B cell (primary cell): Measurements from ENCODE around the gene TOM1L2. TPM values are rescaled to one million over a fixed set of nuclear protein-coding genes. Genes with fewer than 3 reads are reported as not detected.

Experiments
- ATAC-seq: fragments of 200-7000 bp; cut with Tn5 transposase; one replicate; pipeline ENCODE4 v1.10.0; 2021; ENCODE audit warnings: low read depth, mild to moderate bottlenecking, moderate number of reproducible peaks, moderate library complexity
- CTCF ChIA-PET: fragments of 350-600 bp; sonication (Branson Sonifier 250); formaldehyde crosslinking; loops from one replicate; lab custom pipeline; 2021; ENCODE audit warnings: antibody characterized with exemption, inconsistent platforms; lab: Charles Lee
- POLR2A ChIA-PET: fragments of 350-600 bp; sonication (Branson Sonifier 250); formaldehyde crosslinking; loops from one replicate; lab custom pipeline; 2021; ENCODE audit warnings: antibody characterized with exemption; lab: Charles Lee
- DNase-seq: peaks from one replicate; pipeline ENCODE4 v3.0.0; 2013
- H2AFZ ChIP-seq: 2 replicates; pipeline ENCODE4 v1.6.1; 2012; ENCODE audit warnings: mild to moderate bottlenecking, low read depth, low read length; ENCODE audit not compliant: insufficient read depth, poor library complexity, severe bottlenecking
- H3K27ac ChIP-seq, 2 donors: 1 replicate in 1 of 2; 2 replicates in 1 of 2; pipeline ENCODE4 v1.5.1; 2012 to 2013; ENCODE audit warnings: low read length in 2 of 2, mild to moderate bottlenecking in 2 of 2, moderate library complexity in 1 of 2
- H3K27me3 ChIP-seq, 4 experiments: fragments of 200-600 bp in 1 of 4; sonication (generic) in 1 of 4; replicated peaks in 1 of 4; 1 replicate in 2 of 4; 2 replicates in 2 of 4; pipeline versions ENCODE4 v1.6.1 to v1.7.0; 2013 to 2016; ENCODE audit warnings: low read length in 3 of 4, mild to moderate bottlenecking in 2 of 4, mixed read lengths in 1 of 4, moderate library complexity in 1 of 4; ENCODE audit not compliant: insufficient read depth in 4 of 4, control insufficient read depth in 3 of 4; ENCODE audit errors: control extremely low read depth in 1 of 4
- H3K36me3 ChIP-seq, 2 experiments: replicated peaks in 1 of 2; 1 replicate in 1 of 2; 2 replicates in 1 of 2; pipeline versions ENCODE4 v1.6.1 to v1.7.1; 2013; ENCODE audit warnings: low read length in 1 of 2; ENCODE audit not compliant: insufficient read depth in 2 of 2, control insufficient read depth in 1 of 2; ENCODE audit errors: control extremely low read depth in 1 of 2, extremely low read depth in 1 of 2
- H3K4me1 ChIP-seq, 2 donors: fragments of 200-600 bp in 1 of 2; sonication (generic) in 1 of 2; 1 replicate in 1 of 2; 2 replicates in 1 of 2; pipeline versions ENCODE4 v1.5.1 to v1.6.1; 2013 to 2017; ENCODE audit warnings: low read length in 2 of 2; ENCODE audit not compliant: control insufficient read depth in 2 of 2, insufficient read depth in 2 of 2
- H3K4me2 ChIP-seq: replicated peaks from 2 replicates; pipeline ENCODE3; 2012; ENCODE audit warnings: mild to moderate bottlenecking, low read depth, low read length; ENCODE audit not compliant: poor library complexity, severe bottlenecking
- H3K4me3 ChIP-seq, 5 experiments: fragments of 200-600 bp in 1 of 5; sonication (generic) in 1 of 5; 1 replicate in 3 of 5; 2 replicates in 2 of 5; pipeline versions ENCODE4 v1.5.1 to v1.7.0; 2011 to 2016; ENCODE audit warnings: low read length in 4 of 5, mild to moderate bottlenecking in 4 of 5, low read depth in 2 of 5, control low read depth in 1 of 5, moderate library complexity in 1 of 5; ENCODE audit not compliant: insufficient read depth in 1 of 5; ENCODE audit errors: control extremely low read depth in 1 of 5, extremely low read depth in 1 of 5
- H3K79me2 ChIP-seq: fragments of 200-600 bp; sonication (generic); one replicate; pipeline ENCODE4 v1.6.0; 2016; ENCODE audit warnings: low read length; ENCODE audit not compliant: control insufficient read depth, insufficient read depth
- H3K9ac ChIP-seq: fragments of 200-600 bp; sonication (generic); 2 replicates; pipeline ENCODE4 v1.6.1; 2017; ENCODE audit warnings: mild to moderate bottlenecking, low read length, moderate library complexity
- H3K9me3 ChIP-seq, 3 donors: one replicate each; pipeline versions ENCODE4 v1.6.1 to v1.7.1; 2013; ENCODE audit warnings: low read length in 2 of 3; ENCODE audit not compliant: control insufficient read depth in 2 of 3, insufficient read depth in 1 of 3; ENCODE audit errors: control extremely low read depth in 1 of 3
- H4K20me1 ChIP-seq: 2 replicates; pipeline ENCODE4 v1.6.0; 2012; ENCODE audit warnings: mild to moderate bottlenecking, low read length; ENCODE audit not compliant: insufficient read depth, control insufficient read depth, poor library complexity, severe bottlenecking
- H3K27ac Mint-ChIP-seq: one replicate; pipeline ENCODE4 v1.8.0; 2021; ENCODE audit warnings: mixed read lengths
- H3K27me3 Mint-ChIP-seq: one replicate; pipeline ENCODE4 v1.8.0; 2021; ENCODE audit warnings: mixed read lengths
- H3K4me1 Mint-ChIP-seq: one replicate; pipeline ENCODE4 v1.8.0; 2021; ENCODE audit warnings: mixed read lengths
- H3K4me3 Mint-ChIP-seq: one replicate; pipeline ENCODE4 v1.8.0; 2021; ENCODE audit warnings: mixed read lengths
- H3K9me3 Mint-ChIP-seq: one replicate; pipeline ENCODE4 v1.8.0; 2022; ENCODE audit warnings: mixed read lengths; ENCODE audit not compliant: insufficient read depth
- EZH2 ChIP-seq: IDR thresholded peaks from 2 replicates; pipeline ENCODE4 v1.6.1; 2012; ENCODE audit warnings: borderline replicate concordance, low read depth, mild to moderate bottlenecking, moderate library complexity, low read length; ENCODE audit not compliant: insufficient read depth, poor library complexity, severe bottlenecking
- WGBS: methylation state at CpG from one replicate; pipeline ENCODE4 v1.1.5; 2013; ENCODE audit warnings: missing lambda C conversion rate; ENCODE audit not compliant: insufficient coverage; 5-methylcytosine and 5-hydroxymethylcytosine counted together
- intact Hi-C: fragments of 100-400 bp; cut with micrococcal nuclease; formaldehyde crosslinking; loops from one replicate; pipeline ENCODE4 v1.10.0; 2022
- polyA plus RNA-seq: library from polyadenylated mRNA; depleted of rRNA; stranded (reverse); fragments of >200 nt; gene quantifications from 2 replicates; pipeline ENCODE4 v1.2.3, GENCODE V29; 2012
- total RNA-seq, 2 donors: library from RNA; stranded (reverse); fragments of 120-200 nt in 1 of 2; gene quantifications; 1 replicate in 1 of 2; 2 replicates in 1 of 2; pipeline versions ENCODE4 v1.2.3 to v1.2.4, GENCODE V29; 2013 to 2022
- TF ChIP-seq, protein P1 (sequence below): fragments of 200-600 bp; IDR thresholded peaks from one replicate; pipeline ENCODE4 v1.8.0; 2022; ENCODE audit warnings: antibody characterized with exemption, mild to moderate bottlenecking

TOM1L2 gene
- total and polyA plus RNA-seq, 2 donors (not counting 1 experiment from before 2014, with no cell fraction given) = 25.1 to 29.7 TPM

DNA sequence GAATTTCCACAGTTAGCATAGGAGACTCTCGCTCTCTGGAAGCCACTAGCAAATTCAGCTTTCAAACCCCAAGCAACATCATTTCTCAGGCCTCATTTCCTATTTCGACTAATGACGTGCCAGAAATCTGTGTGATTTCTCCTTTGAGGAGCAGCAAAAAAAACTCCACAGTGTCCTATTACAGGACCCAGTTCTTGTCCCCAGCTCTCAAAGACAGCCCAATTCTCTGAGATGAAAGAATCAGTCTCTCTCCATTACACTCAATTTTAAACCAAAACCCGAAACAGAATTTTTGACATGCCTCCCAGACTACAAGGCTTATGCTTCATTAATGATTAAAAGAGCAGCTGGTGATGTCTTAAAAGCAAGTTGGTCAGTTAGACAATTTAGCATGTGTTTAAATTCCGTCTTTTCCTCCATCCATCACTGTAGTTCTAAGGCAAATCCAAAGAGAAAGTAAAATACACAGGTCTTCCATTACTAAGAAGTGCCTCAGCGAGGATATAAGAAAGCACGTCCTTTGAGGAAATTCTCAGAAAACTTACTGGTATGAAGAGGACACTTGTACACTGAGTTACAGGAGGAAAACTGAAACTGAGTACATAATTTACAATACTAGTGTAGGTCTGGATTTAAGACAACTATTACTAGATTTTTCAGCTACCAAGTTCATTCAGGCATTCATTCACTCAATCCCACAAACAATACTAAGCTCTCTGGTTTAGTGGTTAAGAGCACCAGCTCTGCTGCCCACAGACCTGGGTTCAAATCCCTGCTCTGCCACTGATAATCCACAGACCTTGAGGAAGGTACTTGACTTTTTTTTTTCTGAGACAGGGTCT is 12.5 kb downstream of the TOM1L2 start:
- no peak for DNase-seq
- TF ChIP-seq EZH2 = no peak
- TF ChIP-seq, protein P1, sequence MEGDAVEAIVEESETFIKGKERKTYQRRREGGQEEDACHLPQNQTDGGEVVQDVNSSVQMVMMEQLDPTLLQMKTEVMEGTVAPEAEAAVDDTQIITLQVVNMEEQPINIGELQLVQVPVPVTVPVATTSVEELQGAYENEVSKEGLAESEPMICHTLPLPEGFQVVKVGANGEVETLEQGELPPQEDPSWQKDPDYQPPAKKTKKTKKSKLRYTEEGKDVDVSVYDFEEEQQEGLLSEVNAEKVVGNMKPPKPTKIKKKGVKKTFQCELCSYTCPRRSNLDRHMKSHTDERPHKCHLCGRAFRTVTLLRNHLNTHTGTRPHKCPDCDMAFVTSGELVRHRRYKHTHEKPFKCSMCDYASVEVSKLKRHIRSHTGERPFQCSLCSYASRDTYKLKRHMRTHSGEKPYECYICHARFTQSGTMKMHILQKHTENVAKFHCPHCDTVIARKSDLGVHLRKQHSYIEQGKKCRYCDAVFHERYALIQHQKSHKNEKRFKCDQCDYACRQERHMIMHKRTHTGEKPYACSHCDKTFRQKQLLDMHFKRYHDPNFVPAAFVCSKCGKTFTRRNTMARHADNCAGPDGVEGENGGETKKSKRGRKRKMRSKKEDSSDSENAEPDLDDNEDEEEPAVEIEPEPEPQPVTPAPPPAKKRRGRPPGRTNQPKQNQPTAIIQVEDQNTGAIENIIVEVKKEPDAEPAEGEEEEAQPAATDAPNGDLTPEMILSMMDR = no peak
- WGBS = 39% methylated on average over 2 of the region's 7 CpGs
- peak overlapping the region; percentile 44 for H3K9ac ChIP-seq
- H2AFZ ChIP-seq = peak overlapping the region; percentile 50
- Mint-ChIP-seq H3K9me3 (no peaks in the 10 kb centered on the region), H3K4me1 (peaks cover 46% of the 10 kb centered on the region), H3K27me3 (no peaks in the 10 kb centered on the region), H3K27ac (peak overlapping the region; percentile 73), H3K4me3 (peak overlapping the region; percentile 68)
- intact Hi-C loops = no loop called here
- peak overlapping the region; percentile 35 to 79 for H3K27ac ChIP-seq
- H3K79me2 ChIP-seq = peaks cover 64% of the 10 kb centered on the region
- H3K27me3 ChIP-seq = no peaks in the 10 kb centered on the region
- H3K4me1 ChIP-seq = peaks cover 24 to 27% of the 10 kb centered on the region in 2 donors
- CTCF ChIA-PET = interaction anchor here (0.6 kb wide), 1 partner anchor 73 kb away, joined by 3 read pairs; no protein-coding TSS in a partner anchor
- peak overlapping the region; percentile 44 for H3K4me2 ChIP-seq
- H4K20me1 ChIP-seq = no peaks in the 10 kb centered on the region
- peak overlapping the region in 2 of 5 experiments; percentile 1 to 25 for H3K4me3 ChIP-seq
- H3K36me3 ChIP-seq = peaks cover 1 to 4% of the 10 kb centered on the region in 2 experiments
- ATAC-seq = no peak
- H3K9me3 ChIP-seq = no peaks in the 10 kb centered on the region
- POLR2A ChIA-PET = interaction anchor here (0.5 kb wide), 1 partner anchor 761 kb away, joined by 4 read pairs; no protein-coding TSS in a partner anchor

DNA sequence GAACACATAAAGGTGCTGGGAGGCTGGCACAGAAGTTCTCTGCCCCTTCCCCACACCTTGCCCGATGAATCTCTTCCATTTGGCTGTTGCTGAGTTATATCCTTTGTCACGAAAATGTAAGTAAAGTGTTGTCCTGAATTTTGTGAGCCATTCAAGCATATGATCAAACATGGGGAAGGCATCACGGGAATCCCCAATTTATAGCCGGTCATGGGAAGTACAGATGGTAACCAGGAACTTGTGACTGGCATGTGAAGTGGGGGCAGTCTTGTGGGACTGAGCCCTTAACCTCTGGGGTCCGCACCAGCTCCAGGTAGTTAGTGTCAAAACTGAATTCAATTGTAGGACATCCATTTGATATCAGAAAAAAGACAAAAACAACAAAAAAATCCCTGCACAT is 13.2 kb downstream of the TOM1L2 start:
- Mint-ChIP-seq H3K27me3 (no peaks in the 10 kb centered on the region), H3K27ac (peak overlapping the region; percentile 73), H3K4me3 (peak overlapping the region; percentile 68), H3K9me3 (no peaks in the 10 kb centered on the region), H3K4me1 (peaks cover 47% of the 10 kb centered on the region)
- Histone ChIP-seq H3K9ac (peak overlapping the region; percentile 44), H3K36me3 (peaks cover 1 to 4% of the 10 kb centered on the region in 2 experiments), H3K9me3 (no peaks in the 10 kb centered on the region), H2AFZ (peak overlapping the region; percentile 50), H3K27ac (peak overlapping the region; percentile 35 to 79), H3K79me2 (peaks cover 66% of the 10 kb centered on the region), H3K4me2 (peak overlapping the region; percentile 50), H4K20me1 (no peaks in the 10 kb centered on the region), H3K4me3 (no peak overlapping the region), H3K4me1 (peaks cover 24 to 27% of the 10 kb centered on the region in 2 donors), H3K27me3 (no peaks in the 10 kb centered on the region)
- TF ChIP-seq, protein P1 = no peak
- no peak for TF ChIP-seq EZH2
- no peak for DNase-seq
- POLR2A ChIA-PET = interaction anchor here (1.7 kb wide), 1 partner anchor 13 kb away, joined by 4 read pairs; the partner anchor contains the start of genes DRC3 and TOM1L2
- intact Hi-C loops = no loop called here
- no peak for ATAC-seq
- 80% methylated on average over 4 of the region's 5 CpGs for WGBS
- CTCF ChIA-PET = no interaction called here
